ENCODE data around the gene NAP1L5.

Gene NAP1L5, protein sequence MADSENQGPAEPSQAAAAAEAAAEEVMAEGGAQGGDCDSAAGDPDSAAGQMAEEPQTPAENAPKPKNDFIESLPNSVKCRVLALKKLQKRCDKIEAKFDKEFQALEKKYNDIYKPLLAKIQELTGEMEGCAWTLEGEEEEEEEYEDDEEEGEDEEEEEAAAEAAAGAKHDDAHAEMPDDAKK

DNA sequence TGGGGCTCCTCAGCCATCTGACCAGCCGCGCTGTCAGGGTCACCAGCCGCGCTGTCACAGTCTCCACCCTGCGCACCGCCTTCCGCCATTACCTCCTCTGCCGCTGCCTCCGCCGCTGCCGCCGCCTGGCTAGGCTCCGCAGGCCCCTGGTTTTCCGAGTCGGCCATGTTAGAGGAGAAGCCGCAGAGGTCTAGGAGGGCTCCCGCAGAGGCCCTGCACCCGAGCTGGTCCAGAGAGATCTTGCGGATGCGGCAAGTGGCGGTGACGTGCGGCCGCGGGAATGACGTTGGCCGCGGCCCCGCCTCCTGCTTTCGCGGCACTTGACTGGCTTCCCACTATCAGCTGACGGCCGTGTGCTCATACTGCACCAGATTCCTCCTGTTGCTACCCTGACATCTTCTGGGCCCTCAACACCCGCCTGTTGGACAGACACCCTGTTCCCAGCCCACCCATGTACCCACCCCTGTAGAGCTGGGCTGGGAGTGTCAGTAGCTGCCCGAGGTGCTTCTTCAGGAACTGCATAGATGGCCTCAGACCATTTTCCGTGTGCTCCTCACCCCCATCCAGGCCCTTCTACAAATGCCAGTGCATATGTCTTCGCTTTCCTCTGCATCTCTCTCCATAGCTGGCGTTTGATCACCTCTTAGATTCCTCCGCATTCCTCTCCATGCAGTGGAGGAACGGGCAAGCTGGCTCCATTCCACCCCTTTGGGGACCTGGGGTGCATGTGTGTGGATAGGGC is at the start of gene NAP1L5:
TSS of gene NAP1L5 (minus strand) at position 242 of the 742 bp plus-strand sequence. CDS start at position 167, 75 bp downstream.
- DNase-seq (ENCODE audit: low read depth in 2 of 2): peak; percentile 46 to 49

DNA sequence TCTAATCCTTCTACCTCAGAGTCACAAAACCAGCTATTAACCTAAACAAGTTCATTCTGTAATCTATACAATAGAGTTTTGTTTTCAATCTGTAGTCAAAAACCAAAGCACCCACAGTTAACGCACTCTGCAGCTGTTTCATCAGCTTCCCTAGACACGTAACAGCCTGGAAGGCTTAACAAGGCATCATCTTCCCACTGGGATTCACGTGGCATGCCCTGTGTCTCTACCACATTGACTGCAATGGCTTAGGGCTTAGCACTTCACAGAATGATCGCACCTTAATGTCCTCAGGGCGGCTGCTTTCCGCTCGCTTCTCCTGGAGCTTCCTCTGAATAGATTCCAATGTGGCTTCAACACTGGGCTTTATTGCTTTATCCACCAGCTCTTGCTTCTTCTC is 49.7 kb upstream of the NAP1L5 start:
- DNase-seq (ENCODE audit: low read depth in 2 of 2): no peak

DNA sequence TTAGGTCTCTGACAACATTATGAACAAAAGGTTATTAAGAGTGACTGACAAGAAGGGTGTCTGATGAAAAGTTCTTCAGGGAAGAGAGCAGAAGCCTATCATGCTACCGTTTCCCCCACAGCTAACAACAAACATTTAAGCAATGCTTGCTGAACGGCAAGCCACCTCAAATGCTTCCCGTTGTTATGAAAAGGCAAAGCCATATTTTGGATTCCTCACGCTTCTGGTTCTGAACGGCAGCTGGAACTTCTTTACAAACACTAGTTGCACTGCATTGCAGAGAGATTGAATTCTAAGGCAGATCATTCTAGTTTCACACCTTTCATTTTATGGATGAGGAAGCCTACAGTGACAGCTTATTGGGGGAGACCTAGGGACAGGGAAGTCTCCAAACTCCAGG is 48.6 kb upstream of the NAP1L5 start:
- no peak for DNase-seq (ENCODE audit: low read depth in 2 of 2)

DNA sequence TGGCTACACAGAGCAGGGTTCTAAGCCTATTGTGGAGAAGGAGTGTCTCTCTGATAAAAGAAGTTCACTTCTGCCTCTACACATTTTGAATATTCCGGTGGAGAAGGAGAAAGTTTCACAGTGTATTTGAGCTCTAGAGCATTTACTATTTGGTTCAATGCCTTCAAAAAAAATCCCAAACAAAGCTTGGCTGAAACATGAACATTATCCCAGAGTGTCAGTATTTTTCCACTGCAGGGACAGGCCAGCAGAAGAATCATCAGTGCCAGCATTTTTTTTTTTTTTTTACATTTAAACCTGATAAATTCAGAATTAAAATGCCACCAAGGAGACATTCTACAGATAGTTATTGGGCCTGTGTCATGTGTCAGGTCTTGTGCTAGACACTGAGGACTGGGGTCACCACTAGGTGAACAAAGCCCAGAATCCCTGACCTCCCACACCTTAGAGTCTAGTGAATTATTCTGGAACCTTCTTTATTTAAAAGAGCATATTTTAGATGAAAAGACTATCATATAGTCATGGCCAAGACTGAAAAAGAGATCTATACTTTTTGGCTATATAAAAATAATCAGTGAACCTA is 48.0 kb upstream of the NAP1L5 start:
- no peak for DNase-seq (ENCODE audit: low read depth in 2 of 2)

DNA sequence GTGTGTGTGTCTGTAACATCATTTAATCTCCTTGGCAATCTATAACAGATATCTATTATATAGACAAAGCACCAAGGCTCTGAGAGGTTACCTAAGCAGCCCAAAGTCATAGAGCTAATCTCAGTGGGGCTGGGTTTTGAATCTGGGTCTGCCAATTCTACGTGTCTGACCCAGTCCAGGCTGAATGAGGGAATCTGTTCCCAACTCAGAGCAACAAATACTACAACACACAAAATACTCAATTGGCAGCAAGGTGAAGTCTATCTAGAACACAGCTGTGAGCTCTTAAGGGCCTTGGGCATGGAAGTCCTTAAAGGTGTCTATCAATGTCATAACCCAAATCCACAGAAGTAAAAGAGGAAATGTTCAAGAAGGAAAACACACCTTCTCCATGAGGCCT is 47.5 kb upstream of the NAP1L5 start:
- DNase-seq (ENCODE audit: low read depth in 2 of 2): no peak

DNA sequence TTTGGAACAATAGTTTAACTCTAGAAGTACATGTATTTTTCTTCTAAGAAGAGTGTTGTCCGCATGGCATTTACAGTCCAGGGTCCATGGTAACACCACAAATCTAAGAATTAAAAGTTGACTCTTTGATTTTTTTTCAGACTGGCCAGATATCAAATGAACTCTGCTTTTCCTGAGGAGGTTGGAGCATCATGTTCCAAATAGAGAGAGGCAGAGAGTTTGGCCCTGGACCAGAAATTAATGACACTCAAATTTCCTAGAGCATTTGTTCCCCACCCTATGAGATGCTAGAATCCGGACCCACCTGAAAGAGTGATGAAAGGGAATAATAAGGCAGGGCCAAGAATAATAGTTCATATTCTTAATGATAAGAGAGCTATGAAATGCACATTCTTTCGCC is 47.0 kb upstream of the NAP1L5 start:
- DNase-seq (ENCODE audit: low read depth in 2 of 2): no peak

DNA sequence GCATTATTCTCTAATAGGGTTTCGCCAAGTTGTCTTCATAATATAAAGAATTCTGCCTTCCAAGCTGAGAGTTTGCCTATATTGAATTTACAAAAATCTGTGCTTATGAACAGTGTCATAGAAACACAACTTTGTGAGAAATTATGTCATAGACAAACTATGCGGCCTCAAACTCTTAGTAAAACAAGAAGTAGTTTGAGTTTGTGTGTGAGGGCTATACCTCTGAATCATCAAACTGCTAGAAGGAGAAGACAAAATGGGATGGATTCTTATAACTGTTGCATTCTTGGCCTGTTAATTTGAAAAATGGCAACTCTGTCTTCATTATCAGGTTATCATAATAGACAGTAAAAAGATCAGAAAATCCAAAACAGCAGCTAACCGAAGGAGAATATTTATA is 46.1 kb upstream of the NAP1L5 start:
- DNase-seq (ENCODE audit: low read depth in 2 of 2): no peak

DNA sequence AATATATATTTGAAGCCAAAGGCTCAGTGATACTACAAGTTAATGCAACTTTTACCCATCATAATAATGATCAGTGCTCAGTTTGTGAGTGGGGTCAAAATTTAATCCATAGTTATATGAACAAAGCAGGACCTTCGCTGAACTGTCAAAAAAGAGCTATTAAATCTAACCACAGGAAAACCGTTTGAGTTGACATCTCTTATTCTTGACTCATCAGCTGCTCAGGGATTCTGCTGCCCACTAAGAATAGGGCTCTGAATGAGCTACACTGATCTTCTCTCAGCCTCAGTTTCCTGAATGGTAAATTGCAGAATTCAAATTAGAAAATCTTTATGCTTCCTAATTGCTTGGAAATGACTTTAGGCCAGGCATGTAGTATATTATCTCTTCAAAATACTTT is 44.9 kb upstream of the NAP1L5 start:
- DNase-seq (ENCODE audit: low read depth in 2 of 2): no peak

DNA sequence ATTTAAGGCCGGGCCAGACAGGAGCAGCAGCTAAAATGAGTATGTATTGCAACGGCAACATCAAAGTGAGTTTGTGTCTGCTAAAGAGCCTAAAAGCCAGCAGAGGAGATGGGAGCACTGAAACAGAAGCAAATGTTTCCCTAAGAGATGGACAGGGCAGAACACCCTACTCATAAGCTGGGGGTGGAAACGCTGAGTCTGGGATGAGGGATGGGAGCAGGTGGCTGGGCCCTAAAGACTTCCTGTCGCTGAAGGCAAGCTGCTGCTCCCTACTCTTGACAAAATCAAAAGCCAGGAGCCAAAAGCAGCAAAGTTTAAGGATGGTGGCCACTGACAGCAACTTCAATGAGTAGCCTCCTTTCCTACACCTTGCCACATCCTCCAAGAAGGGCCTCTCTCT is 40.6 kb upstream of the NAP1L5 start:
- no peak for DNase-seq (ENCODE audit: low read depth in 2 of 2)

DNA sequence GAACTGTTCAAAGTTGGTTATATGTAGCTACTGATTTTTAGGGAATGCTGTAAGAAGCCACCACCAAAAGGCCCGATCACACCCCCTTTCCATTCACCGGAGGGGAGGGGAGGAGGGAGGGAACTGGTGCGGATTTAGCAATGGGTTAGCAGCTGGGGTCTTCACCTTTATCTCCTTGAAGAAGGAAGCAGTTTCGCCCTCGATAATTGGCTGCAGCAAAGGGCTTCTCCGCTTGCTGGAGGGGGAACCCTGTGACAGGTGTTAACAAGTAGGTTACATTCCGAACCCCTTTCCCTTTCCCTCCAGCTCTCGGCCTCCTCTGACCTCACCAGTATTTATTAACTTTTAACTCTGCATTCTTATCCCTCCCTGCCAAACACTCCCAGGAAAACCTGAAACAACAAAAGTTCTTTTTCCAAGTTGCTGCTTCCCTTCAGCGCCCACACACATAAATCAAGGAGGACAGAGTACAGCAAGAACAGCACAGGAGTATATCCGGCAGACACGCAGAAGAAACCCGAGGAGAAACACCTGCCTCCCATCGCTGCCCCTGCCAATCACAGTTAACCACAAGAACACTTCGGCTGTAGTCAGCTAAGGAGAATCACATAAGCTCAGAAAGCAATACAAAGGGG is 39.8 kb upstream of the NAP1L5 start:
- no peak for DNase-seq (ENCODE audit: low read depth in 2 of 2)

DNA sequence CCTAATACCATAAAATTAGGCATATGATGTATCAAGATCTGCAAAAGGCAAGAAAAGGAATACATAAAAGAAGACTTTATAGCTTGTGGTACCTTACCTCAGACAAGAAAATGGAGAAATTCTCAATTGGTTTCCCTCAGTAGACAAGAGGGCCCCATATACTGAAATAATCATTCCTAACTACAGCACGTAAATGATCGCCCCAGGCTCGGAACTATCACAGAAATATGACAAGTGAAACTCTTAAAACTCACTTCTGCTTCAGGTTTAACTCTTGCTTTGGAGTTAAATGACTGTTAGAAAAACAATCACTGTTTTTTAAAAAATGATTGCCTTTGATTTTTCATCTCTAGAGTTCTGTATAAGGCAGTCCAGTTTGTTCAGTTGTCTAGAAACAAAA is 38.6 kb upstream of the NAP1L5 start:
- no peak for DNase-seq (ENCODE audit: low read depth in 2 of 2)

DNA sequence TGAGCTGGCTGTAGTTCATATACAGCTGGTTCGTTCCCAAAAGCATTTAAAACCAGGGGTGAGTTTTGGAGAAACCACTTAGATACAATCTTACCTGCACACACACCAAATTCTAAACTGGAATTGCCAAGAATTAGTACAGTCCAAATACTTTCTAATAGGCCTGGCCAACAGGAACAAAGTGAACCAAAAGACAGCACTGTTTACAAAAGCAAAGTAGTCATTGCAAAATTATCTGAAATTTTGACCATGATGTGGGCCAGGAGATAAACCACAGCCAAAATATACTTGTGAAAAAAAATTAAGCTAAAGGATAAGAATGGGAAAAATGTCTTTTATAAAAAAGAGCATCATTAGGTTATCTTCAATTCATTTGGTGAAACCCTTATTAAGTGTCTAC is 37.9 kb upstream of the NAP1L5 start:
- DNase-seq (ENCODE audit: low read depth in 2 of 2): no peak

DNA sequence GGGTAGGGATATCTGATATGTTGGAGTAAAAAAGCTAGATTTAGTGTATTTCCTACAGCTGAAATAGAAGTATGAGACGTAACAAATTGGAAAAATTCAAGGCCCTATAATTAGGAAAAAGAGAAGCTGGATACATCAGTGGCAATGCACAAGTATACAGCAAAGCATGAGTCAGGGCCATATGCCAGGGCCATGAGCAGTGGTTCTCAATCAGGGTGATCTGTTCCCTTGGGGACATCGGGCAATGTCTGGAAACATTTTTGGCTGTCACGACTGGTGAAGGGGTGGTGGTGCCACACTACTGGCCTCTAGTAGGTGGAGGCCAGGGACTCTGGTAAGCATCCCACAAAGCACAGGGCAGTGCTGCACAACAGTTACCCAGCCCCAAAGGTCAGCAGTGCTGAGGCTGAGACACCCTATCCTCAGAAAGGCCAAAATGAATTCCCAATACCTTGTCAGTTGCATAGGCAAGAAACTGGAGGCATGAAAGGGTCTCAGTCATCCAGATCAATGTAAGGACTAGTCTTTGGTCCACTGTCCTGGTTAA is 36.8 kb upstream of the NAP1L5 start:
- DNase-seq (ENCODE audit: low read depth in 2 of 2): no peak

DNA sequence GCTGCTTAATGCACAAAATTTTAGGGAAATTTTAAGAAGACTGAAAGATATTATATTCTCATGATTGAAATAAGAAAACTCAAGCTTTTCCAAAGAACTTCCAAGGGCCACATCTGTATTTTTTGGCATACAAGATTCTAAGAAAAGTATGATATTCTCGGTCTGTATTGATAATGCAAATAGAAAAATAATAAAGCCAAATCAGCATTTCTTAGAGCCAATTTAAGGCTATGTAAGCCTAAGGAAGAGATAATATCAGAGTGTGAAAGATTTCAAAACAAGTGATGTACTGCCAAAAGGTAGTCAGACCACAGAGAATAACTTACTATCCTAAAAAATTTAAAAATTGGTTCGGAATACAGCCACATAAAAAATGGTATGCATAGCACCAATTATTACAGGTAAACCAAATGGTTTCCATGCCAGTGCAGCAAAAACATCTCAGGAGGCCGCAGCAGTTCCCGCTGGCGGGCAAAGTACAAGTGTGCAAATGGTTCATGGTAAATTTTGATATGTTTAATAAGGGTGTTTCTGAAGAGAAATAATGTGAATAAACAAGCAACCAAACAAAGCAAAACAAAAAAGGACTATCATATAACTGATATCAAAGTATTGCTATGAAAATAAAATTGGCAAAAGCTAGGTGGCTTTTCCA is 35.2 kb upstream of the NAP1L5 start:
- DNase-seq (ENCODE audit: low read depth in 2 of 2): no peak

DNA sequence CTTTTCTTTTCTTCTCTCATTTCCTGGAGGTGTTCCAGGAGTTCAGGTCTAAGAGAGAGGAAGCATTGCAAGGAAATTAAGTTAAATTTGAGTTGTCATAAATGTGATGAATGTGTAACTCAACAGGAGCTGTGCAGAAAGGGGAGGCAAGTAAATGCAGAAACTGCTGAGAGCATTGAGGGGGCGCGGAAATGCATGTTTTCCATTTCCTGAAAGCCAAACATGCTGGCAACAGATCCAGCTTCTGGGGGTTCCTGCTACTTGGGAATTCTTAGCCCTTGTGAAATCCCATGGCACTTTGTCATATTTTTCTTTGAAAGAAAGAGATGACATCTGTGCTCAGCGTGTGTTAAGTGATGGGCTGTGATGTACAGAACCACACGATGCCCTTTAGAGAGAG is 33.8 kb upstream of the NAP1L5 start:
- DNase-seq (ENCODE audit: low read depth in 2 of 2): no peak

DNA sequence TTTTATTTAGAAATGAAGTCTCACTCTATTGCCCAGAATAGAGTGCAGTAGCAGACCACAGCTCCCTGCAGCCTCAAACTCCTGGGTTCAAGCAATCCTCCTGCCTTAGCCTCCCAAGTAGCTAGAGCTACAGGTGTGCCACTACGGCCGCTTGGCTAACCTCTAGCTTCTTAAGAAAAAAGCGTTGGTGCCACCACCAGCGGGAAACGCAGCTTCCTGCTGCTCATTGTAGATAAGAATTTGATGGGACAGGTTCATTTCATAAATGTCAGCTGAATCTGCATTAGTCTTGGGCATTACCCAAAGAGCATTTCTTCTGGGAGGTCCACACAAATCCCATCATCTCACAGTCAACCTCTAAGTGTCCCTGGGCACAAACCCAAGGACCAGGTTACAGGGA is 33.2 kb upstream of the NAP1L5 start:
- no peak for DNase-seq (ENCODE audit: low read depth in 2 of 2)

DNA sequence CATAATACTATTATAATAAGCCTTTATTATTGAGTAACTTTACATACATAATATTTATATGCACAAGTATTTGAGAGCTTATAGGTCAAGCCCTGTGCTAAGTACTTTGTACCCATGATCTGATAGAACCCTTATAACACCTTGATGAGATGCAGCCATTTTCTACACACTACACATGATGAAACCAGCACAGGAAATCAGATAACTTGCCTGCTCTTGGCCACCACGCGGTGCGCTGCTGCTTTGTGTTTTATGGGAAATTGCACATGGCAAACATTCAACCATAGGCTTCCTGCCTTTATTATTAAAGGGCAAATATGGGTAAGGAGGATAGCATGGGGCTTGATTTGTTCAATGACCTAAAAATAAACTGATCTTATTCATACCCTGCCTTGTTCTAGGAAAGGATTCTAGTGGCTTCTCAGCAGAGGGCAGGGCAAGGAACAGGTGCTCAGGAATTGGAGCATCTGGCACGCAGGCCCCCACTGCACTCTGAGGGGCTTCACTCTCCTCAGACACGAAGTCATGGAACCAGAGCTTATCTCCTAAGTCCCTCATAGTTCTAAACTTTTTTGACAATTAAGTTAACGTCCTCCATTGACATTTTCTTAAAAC is 31.6 kb upstream of the NAP1L5 start:
- DNase-seq (ENCODE audit: low read depth in 2 of 2): no peak

DNA sequence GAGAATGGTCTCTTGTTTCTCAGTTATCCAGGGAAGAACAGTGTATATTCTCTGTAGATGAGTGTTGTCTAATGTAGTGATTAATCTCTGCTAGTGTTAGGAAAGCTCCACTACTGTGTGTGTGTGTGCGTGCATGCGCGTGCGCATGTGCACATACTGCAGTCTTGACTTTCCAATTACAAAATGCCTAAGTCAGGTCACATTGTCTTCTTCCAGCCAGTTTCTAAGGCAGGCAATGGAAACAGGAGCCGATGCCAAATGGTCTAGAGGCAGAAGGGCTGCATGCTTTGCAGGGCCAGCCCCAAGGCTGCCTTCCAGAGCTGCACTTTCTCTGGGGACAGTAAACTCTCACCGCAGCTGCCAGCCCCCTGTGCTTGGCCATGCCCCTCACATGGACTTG is 30.5 kb upstream of the NAP1L5 start:
- no peak for DNase-seq (ENCODE audit: low read depth in 2 of 2)

DNA sequence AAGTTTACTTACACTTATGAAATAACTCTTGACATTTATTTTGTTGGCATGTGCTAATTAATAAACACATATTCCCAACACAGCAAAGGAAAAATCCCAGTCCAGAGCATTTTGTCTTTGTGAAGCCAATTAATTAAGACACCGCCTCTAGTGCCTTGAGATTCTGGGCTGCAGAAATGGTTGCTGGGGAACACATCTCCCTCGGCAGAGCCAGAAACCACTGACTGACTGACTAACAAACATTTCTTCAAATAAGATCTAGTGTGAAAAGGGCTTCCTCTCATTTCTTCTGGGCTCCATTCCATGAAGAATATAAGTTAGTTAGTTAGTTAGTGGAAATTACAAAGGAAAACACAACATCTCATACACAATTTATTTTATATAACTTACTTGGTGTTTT is 28.4 kb upstream of the NAP1L5 start:
- no peak for DNase-seq (ENCODE audit: low read depth in 2 of 2)

DNA sequence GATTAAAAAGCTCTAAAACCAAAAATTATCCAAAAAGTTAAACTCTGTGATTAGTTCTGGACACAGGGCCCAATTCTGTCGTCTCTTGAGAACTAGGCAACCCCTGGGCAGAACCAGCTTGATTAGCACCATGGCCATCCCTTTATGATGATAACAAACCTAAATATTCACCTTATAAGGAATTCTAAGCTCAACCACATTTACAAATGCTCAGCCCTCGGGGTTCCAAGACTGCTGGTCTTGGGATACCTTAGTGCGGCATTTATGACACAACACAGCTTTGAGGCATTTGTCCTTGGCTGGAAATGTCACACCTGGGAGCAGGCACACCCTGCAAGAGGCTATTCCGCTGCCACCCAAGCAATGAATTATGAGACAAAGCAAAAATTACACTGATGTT is 27.5 kb upstream of the NAP1L5 start:
- no peak for DNase-seq (ENCODE audit: low read depth in 2 of 2)

DNA sequence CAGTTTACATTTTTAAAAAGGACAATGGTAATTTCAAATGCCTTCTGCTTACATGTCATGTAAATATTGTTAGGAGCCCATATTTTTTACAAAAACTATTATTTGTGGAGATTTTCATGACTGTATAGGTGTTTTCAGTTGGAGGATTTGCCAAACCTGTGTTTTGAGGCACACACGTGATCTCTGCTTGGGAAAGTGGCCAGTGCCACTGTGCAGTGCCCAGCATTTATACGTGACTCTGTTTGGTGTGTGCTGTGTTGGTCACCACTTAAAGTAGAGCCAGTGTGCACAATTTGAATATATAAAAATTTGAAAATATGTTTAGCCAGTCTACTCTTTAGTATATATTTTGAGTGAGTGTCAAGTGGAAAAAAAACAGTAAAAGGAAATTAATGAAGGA is 26.8 kb upstream of the NAP1L5 start:
- no peak for DNase-seq (ENCODE audit: low read depth in 2 of 2)

DNA sequence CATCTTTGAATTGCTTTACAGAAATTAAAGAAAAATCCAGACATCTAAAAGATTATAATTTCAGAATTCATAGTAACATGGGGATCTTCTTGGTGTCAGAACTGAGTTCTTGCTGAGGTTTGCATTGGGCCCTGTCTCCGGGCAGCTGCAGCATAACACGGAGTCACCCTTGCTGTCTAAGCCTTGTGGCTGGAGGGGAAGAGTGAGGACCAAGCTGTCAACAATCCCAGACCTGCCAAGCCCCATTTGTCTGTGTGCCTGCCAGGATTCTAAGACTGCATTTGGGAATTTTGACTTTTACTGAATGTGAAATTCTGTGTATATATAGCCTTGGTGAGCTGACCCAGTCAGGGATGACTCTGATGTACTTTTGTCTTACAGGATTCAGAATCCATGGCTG is 25.2 kb upstream of the NAP1L5 start:
- DNase-seq (ENCODE audit: low read depth in 2 of 2): no peak

All from stimulated activated CD4-positive, alpha-beta T cell treated with anti-CD3 and anti-CD28 coated beads, Interleukin-4, amount 100 ng/mL, for 48 hours (primary cell).